DMS153 (cell line): ENCODE measurements around the gene PTPRD.

Experiments
- DNase-seq: peaks from one replicate; lab custom pipeline; 2025; lab: John Stamatoyannopoulos, UW

The PTPRD gene

GRCh38 chr9:8337834-8338766 is 2274.7 kb downstream of the PTPRD start:
- DNase-seq: no peak

GRCh38 chr9:8332871-8333270 is 2279.9 kb downstream of the PTPRD start:
- DNase-seq: no peak

- no peak for DNase-seq
These were observed 2280.5 kb downstream of the PTPRD start for GRCh38 chr9:8332331-8332650.

GRCh38 chr9:8331507-8332330 is 2281.1 kb downstream of the PTPRD start:
- DNase-seq: no peak

DNA sequence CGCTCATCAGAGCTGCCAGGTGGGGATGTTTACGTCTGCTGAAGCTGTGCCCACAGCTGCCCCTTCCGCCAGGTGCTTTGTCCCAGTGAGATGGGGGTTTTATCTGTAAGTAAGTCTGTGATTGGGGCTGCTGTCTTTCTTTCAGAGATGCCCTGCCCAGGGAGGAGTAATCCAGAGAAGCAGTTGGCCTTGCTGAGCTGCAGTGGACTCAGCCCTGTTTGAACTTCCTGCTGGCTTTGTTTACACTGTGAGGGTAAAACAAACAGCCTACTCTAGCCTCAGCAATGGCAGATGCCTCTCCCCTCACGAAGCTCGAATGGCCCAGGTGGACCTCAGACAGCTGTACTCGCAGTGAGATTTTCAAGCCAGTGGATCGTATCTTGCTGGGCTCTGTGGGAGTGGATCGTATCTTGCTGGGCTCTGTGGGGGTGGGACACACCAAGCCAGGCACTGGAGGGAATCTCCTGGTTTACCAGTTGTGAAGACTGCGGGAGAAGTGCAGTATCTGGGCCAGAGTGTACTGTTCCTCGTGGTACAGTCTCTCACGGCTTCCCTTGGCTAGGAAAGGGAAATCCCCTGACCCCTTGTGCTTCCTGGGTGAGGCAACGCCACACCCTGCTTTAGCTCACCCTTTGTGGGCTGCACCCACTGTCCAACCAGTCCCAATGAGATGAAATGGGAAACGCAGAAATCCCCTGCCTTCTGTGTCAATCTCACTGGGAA is 2283.1 kb downstream of the PTPRD start:
- DNase-seq: peak; percentile 92

GRCh38 chr9:8315211-8315610 is 2297.6 kb downstream of the PTPRD start:
- no peak for DNase-seq

GRCh38 chr9:8309258-8309657 is 2303.5 kb downstream of the PTPRD start:
- no peak for DNase-seq

DNA sequence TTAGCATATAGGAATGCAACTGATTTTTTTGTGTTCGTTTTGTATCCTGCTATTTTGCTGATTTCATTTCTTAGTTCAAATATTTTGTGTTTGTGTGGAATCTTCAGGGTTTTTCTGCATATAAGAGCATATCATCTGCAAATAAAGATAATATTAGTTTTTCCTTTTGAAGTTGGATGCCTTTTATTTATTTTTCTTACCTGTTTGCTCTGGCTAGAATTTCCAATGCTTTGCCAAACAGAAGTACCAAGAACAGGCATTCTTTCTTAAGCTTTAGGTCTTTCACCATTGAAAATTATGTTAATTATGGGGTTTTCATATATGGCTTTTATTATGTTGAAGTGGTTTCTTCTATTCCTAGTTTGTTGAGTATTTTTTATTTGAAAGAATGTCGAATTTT is 2308.1 kb downstream of the PTPRD start:
- no peak for DNase-seq

DNA sequence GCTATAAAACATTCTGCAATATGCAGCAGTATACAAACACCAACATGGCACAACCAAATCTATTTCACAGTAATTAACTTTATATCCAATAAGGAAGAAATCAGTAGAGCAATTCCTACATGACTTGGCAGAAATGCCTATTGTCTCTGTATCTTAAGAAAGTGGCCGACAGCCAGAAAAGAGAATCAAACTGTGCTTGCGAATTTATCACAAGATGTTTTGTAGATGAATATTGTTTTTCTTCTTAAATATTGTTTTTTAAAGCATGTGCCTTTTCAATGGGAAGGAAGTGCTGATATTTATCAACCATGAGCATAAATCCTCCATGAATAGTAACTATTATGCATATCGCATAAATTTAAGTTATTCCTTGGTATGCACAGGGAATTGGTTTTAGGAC is 2311.5 kb downstream of the PTPRD start:
- no peak for DNase-seq

- no peak for DNase-seq
These were observed 2315.8 kb downstream of the PTPRD start for GRCh38 chr9:8297047-8297446.

GRCh38 chr9:8292657-8293056 is 2320.1 kb downstream of the PTPRD start:
- no peak for DNase-seq

- DNase-seq: no peak
These were observed 2323.1 kb downstream of the PTPRD start for GRCh38 chr9:8289681-8290080.

DNA sequence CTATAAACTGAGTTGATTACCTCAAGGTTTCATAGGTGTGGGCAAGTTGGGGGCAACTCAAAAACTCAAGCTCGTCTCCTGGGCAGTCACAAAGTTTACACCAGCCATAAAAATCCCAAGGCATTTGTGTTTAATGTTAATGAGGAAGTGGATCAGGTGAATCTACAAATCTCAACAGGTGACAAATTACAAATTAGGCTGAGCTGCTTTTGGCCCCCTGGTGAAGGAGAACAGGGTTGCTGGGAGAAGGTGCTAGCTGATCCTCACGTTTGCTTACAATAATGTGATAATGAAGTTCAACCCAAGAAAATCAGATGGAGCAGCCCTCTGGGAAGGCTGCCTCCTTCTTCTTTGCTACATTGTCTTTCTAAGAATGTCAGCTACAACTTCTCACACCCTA is 2324.8 kb downstream of the PTPRD start:
- no peak for DNase-seq

- no peak for DNase-seq
These were observed 2325.3 kb downstream of the PTPRD start for GRCh38 chr9:8287501-8287900.

GRCh38 chr9:8284884-8285283 is 2327.9 kb downstream of the PTPRD start:
- DNase-seq: no peak

DNA sequence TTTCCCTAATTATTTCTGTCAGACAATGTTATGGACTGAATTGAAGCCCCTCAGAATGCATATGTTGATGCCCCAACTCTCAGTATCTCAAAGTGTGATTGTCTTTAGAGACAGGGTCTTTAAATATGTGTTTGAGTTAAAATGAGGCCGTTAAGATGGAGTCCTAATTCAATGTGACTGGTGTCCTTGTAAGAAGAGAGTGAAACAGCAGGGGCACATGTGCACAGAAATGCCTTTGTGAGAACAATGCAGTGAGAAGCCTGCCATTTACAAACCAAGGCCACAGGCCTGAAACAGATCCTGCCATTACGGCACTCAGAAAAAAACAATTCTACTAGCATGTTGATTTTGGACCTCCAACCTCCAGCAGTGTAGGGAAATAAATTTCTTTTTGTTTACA is 2330.3 kb downstream of the PTPRD start:
- DNase-seq: no peak

DNA sequence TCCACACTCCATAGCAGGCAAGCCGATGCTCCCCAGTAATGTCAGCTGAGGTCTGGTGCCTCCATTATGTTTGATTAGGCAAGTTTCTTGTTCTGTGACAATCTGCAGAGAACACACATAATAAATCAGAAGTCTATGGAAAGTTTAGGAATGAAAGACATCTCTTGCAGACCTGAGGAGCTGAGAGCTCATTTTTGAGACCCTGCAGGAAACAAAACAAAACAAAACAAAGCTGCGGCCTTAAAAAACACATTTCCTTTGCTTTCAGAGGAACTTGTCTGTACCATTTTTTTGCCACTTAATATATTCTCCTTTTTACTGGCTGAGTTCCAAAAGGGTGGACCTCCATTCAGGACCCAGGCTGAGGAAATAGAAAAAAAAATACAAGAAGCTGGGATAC is 2332.0 kb downstream of the PTPRD start:
- DNase-seq: no peak

DNA sequence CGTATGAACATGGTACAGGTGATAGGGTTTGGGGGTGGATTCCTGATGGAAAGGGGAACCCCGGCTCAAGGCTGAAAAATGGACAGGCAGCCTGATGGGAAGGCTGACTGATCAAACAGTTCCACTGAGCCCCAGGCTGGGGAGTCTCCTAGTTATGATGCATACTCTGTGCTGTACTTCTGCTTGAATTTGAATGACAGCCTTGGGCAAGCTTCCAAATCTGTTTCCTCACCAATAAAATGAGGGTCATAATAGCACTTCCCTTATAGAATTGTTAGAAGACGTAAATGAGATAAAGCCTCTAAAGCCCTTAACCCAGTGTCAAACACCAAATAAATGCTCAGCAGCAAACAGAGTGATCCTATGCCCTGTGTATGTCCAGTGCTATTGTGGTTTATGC is 2334.8 kb downstream of the PTPRD start:
- DNase-seq: peak; percentile 19

- no peak for DNase-seq
These were observed 2342.6 kb downstream of the PTPRD start for GRCh38 chr9:8270235-8270634.

GRCh38 chr9:8268881-8269280 is 2343.9 kb downstream of the PTPRD start:
- DNase-seq: no peak

DNA sequence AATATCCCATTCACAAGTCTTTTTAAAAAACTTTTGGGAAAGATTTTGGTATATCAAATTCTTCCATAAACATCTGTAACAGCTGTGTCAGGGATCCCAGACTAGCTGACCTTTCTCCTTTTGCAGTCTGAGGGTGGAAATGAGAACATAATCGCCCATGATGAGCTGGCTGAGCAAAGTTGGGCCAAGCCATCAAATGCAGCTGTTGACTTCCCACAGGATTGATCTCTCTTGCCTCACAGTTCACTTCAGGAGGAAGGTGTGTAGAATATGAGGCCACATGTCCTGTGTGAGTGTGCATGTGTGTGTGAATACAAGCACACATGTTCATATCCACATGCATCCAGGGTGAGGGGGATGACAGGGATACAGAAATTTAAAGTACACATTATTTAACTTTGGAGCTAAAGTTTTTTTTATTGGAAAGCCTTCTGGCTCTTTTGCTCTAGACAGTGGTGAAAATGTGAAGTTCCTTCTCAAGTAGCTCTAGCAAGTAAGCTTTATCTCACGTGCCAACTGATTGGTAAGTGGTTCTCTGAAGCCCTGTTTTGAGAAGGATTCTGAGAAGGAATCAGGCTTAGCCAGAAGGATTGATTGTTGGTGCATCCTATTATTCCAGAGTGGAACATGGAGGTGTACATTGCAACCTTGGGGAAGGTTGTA is 2344.5 kb downstream of the PTPRD start:
- DNase-seq: no peak

DNA sequence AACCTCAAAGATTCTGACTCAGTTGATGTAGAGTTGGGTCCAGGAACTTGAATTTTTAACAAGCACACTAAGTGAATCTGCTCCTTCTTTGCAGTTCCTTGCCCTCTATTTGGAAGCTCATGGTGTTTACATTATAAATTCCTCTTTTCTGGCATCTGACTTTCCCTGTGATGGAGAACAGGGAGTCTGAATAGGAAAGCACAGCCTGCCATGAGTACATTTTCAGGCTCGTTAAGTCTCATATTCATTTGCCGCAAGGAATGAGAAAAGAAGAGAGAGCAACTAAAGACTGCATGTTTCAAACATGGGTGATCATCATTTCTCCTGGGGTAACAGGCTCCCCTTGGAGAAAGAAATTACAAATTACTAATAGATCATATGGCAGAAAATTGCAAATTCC is 2345.2 kb downstream of the PTPRD start:
- no peak for DNase-seq
